ENCODE results near the gene B3GAT1. TPM values are rescaled to one million over a fixed set of nuclear protein-coding genes. Genes with fewer than 3 reads are reported as not detected.

Gene B3GAT1
- total RNA-seq, 1 experiment from 2014 or later: not detected

DNA sequence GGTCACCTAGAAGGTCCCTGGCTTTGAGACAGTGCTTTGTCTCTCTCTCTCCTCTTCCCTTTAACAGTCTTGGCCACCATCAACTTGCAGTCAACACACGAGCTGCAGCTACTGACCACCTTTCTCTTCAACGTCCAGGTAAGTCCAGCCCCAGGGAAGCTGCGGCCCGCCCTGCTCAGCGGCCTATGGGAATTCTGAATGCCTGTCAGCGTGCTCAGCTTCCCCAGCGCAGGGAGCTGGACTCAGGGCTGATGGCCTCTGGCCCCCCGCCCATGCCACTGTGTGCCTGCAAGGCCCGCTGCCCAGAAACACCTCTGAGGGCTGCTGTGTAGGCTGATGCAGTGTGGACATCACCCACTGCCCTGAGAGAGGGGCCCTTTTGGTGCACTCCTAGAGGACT, 47.8 kb downstream of the B3GAT1 start:
- BruUV-seq (replicated peaks): no TSS peak
- no peaks in the 10 kb centered on the region for H3K9me2 ChIP-seq (ENCODE audit: insufficient read depth)
- ChIA-PET RAD21 (ENCODE audit: low non-redundant PET in 1 of 2, low total read pairs in 2 of 2, uncharacterized antibody in 2 of 2, unreplicated experiment in 2 of 2) (no interaction called here), POLR2A (no interaction called here), CTCF (no interaction called here)
- no peaks in the 10 kb centered on the region for H3K9me3 ChIP-seq (ENCODE audit: control insufficient read depth in 1 of 2, insufficient read depth in 1 of 2, low read depth in 1 of 2, low read length in 2 of 2)
- no peak overlapping the region for H3K4me2 ChIP-seq (ENCODE audit: low read length)
- ATAC-seq (no peak), DNase-seq (ENCODE audit: low read depth, low spot score) (no peak)
- H3K27ac ChIP-seq (ENCODE audit: low read depth, low read length): no peak overlapping the region
- H3K9ac ChIP-seq (ENCODE audit: low read length): no peak overlapping the region
- no peak overlapping the region for H3K4me3 ChIP-seq (replicated peaks in 1 of 2; ENCODE audit: low read depth in 1 of 2, low read length in 2 of 2)
- no peaks in the 10 kb centered on the region for H3K4me1 ChIP-seq (ENCODE audit: control insufficient read depth in 1 of 2, insufficient read depth in 2 of 2, low read length in 2 of 2)
- H4K20me1 ChIP-seq (ENCODE audit: insufficient read depth): no peaks in the 10 kb centered on the region
- H3K79me2 ChIP-seq (ENCODE audit: insufficient read depth, low read length): no peaks in the 10 kb centered on the region
- TF ChIP-seq ATF3 (IDR thresholded peaks at IDR 0.05) (no peak), CBX3 (IDR thresholded peaks at IDR 0.05; ENCODE audit: low read depth) (no peak), REST (IDR thresholded peaks at IDR 0.05; ENCODE audit: low read depth) (no peak), MAX (IDR thresholded peaks at IDR 0.05) (no peak), POLR2AphosphoS5 (IDR thresholded peaks at IDR 0.05; ENCODE audit: low read depth, low read length) (no peak)
- TF ChIP-seq, protein P1, sequence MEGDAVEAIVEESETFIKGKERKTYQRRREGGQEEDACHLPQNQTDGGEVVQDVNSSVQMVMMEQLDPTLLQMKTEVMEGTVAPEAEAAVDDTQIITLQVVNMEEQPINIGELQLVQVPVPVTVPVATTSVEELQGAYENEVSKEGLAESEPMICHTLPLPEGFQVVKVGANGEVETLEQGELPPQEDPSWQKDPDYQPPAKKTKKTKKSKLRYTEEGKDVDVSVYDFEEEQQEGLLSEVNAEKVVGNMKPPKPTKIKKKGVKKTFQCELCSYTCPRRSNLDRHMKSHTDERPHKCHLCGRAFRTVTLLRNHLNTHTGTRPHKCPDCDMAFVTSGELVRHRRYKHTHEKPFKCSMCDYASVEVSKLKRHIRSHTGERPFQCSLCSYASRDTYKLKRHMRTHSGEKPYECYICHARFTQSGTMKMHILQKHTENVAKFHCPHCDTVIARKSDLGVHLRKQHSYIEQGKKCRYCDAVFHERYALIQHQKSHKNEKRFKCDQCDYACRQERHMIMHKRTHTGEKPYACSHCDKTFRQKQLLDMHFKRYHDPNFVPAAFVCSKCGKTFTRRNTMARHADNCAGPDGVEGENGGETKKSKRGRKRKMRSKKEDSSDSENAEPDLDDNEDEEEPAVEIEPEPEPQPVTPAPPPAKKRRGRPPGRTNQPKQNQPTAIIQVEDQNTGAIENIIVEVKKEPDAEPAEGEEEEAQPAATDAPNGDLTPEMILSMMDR (IDR thresholded peaks at IDR 0.05 in 2 of 3, conservative IDR thresholded peaks at IDR 0.05 in 1 of 3; ENCODE audit: borderline replicate concordance in 1 of 3, insufficient read depth in 1 of 3, low read depth in 2 of 3, low read length in 2 of 3): no peak
- H3K27me3 ChIP-seq (ENCODE audit: insufficient read depth, low read length): no peaks in the 10 kb centered on the region
- intact Hi-C loops (cut with micrococcal nuclease): loop anchor here (5.0 kb wide), 3 partner anchors 228 to 503 kb away; no protein-coding TSS in a partner anchor
- H2AFZ ChIP-seq (ENCODE audit: low read depth, low read length, poor library complexity, severe bottlenecking): no peak overlapping the region
- H3K36me3 ChIP-seq (ENCODE audit: control insufficient read depth in 1 of 2, insufficient read depth in 2 of 2, low read length in 2 of 2): no peaks in the 10 kb centered on the region

All from HCT116 (cell line).